ENCODE measurements around the gene COL6A3.

Gene COL6A3

GRCh38 chr2:237353215-237353614, 60.7 kb downstream of the COL6A3 start:
- no peak overlapping the region for H3K4me3 ChIP-seq (replicated peaks; ENCODE audit: low read depth, low read length)
- DNase-seq (ENCODE audit: extremely low read depth, low read depth) = no peak
- no peak for TF ChIP-seq CTCF (IDR thresholded peaks at IDR 0.05; ENCODE audit: low read depth, low read length, missing control alignments)

GRCh38 chr2:237352279-237352845, 61.6 kb downstream of the COL6A3 start:
- no peak overlapping the region for H3K4me3 ChIP-seq (replicated peaks; ENCODE audit: low read depth, low read length)
- no peak for TF ChIP-seq CTCF (IDR thresholded peaks at IDR 0.05; ENCODE audit: low read depth, low read length, missing control alignments)
- DNase-seq (ENCODE audit: extremely low read depth, low read depth) = no peak

GRCh38 chr2:237351796-237352195, 62.2 kb downstream of the COL6A3 start:
- H3K4me3 ChIP-seq (replicated peaks; ENCODE audit: low read depth, low read length) = no peak overlapping the region
- no peak for DNase-seq (ENCODE audit: extremely low read depth, low read depth)
- no peak for TF ChIP-seq CTCF (IDR thresholded peaks at IDR 0.05; ENCODE audit: low read depth, low read length, missing control alignments)

DNA sequence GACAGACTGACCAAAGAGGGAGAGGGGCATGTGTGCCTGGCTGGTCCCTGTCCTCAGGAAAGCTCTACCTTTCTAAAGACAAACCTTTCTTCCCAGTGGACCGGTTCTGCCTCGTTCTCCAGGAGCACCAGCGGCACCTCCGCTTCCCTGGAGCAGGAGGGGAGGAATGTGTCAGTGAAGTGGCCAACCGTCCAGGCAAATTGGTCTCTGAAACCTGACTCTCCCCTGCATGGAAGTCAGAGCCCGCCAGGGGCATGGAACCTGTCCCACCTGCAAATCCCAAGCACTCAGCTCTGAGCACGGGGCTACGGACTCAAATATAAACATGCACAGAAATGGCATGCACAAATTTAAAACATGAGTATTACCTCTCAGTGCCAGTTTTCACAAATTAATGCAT, 62.9 kb downstream of the COL6A3 start:
- TF ChIP-seq CTCF (IDR thresholded peaks at IDR 0.05; ENCODE audit: low read depth, low read length, missing control alignments) = no peak
- DNase-seq (ENCODE audit: extremely low read depth, low read depth) = no peak
- H3K4me3 ChIP-seq (replicated peaks; ENCODE audit: low read depth, low read length) = no peak overlapping the region

DNA sequence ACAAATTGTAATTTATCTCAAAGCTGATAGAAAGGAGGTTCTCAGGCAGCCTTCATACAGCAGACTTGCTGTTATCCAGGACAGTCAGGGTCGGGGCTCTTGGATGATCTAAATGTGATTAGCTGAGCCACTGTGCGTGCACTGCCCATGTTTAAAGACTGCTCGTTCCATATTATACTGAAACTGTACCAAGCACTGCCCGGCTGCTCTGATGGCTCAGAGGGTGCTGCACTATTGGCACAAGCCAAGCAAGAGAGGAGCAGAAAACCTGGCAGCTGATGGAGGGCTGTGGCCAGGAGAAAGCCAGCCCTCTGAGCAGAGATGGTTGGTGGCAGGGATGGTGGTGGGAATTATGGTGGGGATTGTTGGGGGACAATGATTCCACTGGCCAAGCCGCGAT, 63.4 kb downstream of the COL6A3 start:
- no peak for DNase-seq (ENCODE audit: extremely low read depth, low read depth)
- H3K4me3 ChIP-seq (replicated peaks; ENCODE audit: low read depth, low read length) = no peak overlapping the region
- no peak for TF ChIP-seq CTCF (IDR thresholded peaks at IDR 0.05; ENCODE audit: low read depth, low read length, missing control alignments)

DNA sequence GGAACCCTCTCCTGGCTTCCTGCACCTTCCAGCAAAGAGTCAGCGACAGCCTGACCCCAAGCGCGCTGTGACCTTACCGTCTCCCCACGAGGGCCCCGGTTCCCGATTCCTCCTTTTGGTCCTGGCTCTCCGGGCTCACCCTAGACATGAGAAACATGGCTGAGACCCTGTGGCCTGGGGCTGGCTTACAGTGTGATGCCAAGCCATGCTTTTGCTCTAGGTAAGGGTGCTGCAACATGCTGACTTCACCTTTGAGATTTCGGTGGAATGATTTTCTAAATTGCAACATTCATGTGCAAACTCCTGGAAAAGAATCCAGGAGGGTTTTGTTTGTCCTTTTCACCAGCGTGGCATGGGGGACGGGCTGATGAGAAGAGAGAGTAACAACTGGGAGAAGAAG, 63.9 kb downstream of the COL6A3 start:
- no peak overlapping the region for H3K4me3 ChIP-seq (replicated peaks; ENCODE audit: low read depth, low read length)
- DNase-seq (ENCODE audit: extremely low read depth, low read depth) = no peak
- no peak for TF ChIP-seq CTCF (IDR thresholded peaks at IDR 0.05; ENCODE audit: low read depth, low read length, missing control alignments)

GRCh38 chr2:237348281-237348865, 65.6 kb downstream of the COL6A3 start:
- no peak overlapping the region for H3K4me3 ChIP-seq (replicated peaks; ENCODE audit: low read depth, low read length)
- no peak for DNase-seq (ENCODE audit: extremely low read depth, low read depth)
- TF ChIP-seq CTCF (IDR thresholded peaks at IDR 0.05; ENCODE audit: low read depth, low read length, missing control alignments) = no peak
